Activated CD4-positive, alpha-beta T cell treated with anti-CD3 and anti-CD28 coated beads, Interleukin-10, Interleukin-2, amounts not matched to agents 100 ng/mL and 50 ng/mL, durations not matched to agents 16 hours and 8 hours (primary cell): ENCODE data around the gene CR2.
"Not testable (repeated sequence)": the region's sequence is repeated elsewhere in the genome, so short reads cannot be mapped to it uniquely, and the experiment has no call there.

Source experiments
- DNase-seq: peaks from one replicate; pipeline ENCODE4 v3.0.0-alpha.2; 2020

The CR2 gene

GRCh38 chr1:207455183-207455754 is 1.1 kb downstream of the CR2 start:
- DNase-seq, result no peak

GRCh38 chr1:207458414-207458813 is 4.3 kb downstream of the CR2 start:
- no peak for DNase-seq

- DNase-seq, result peak; percentile 17
These were observed 4.9 kb downstream of the CR2 start for GRCh38 chr1:207459008-207459407.

GRCh38 chr1:207461649-207462048 is 7.5 kb downstream of the CR2 start:
- DNase-seq, result no peak

- no peak for DNase-seq
These were observed 8.4 kb downstream of the CR2 start for GRCh38 chr1:207462535-207462934.

GRCh38 chr1:207463021-207463420 is 8.9 kb downstream of the CR2 start:
- DNase-seq, result no peak

GRCh38 chr1:207463571-207463970 is 9.4 kb downstream of the CR2 start:
- DNase-seq, result no peak

- DNase-seq, result no peak
These were observed 16.8 kb downstream of the CR2 start for GRCh38 chr1:207470927-207471326.

GRCh38 chr1:207474210-207474609 is 20.1 kb downstream of the CR2 start:
- no peak for DNase-seq

GRCh38 chr1:207486198-207486597 is 32.1 kb downstream of the CR2 start:
- DNase-seq, result no peak

- no peak for DNase-seq
These were observed 33.5 kb downstream of the CR2 start for GRCh38 chr1:207487636-207488035.

- DNase-seq, result no peak
These were observed 39.1 kb downstream of the CR2 start for GRCh38 chr1:207493212-207493611.

GRCh38 chr1:207494171-207494570 is 40.0 kb downstream of the CR2 start:
- DNase-seq, result no peak

- DNase-seq, result not testable (repeated sequence)
These were observed 41.2 kb downstream of the CR2 start for GRCh38 chr1:207495281-207495680.

GRCh38 chr1:207495801-207496792 is 42.0 kb downstream of the CR2 start, which contains the start of gene CR1:
Gene CR1 (plus strand): TSS chr1:207496157. CDS start chr1:207496268, 111 bp downstream.
- peak; percentile 12 for DNase-seq

- no peak for DNase-seq
These were observed 43.8 kb downstream of the CR2 start for GRCh38 chr1:207497941-207498340.

GRCh38 chr1:207499573-207499972 is 45.4 kb downstream of the CR2 start:
- DNase-seq, result peak; percentile 68

GRCh38 chr1:207500306-207500705 is 46.2 kb downstream of the CR2 start:
- DNase-seq, result peak; percentile 70

GRCh38 chr1:207501071-207501470 is 46.9 kb downstream of the CR2 start:
- DNase-seq, result no peak

- no peak for DNase-seq
These were observed 48.6 kb downstream of the CR2 start for GRCh38 chr1:207502726-207503125.

GRCh38 chr1:207503950-207504349 is 49.8 kb downstream of the CR2 start:
- no peak for DNase-seq

- no peak for DNase-seq
These were observed 50.3 kb downstream of the CR2 start for GRCh38 chr1:207504438-207504837.

- DNase-seq, result no peak
These were observed 56.3 kb downstream of the CR2 start for GRCh38 chr1:207510444-207510843.

GRCh38 chr1:207514890-207515289 is 60.8 kb downstream of the CR2 start:
- no peak for DNase-seq
